Ovary (tissue), 3 donors: ENCODE results near the gene FBN1.

Source experiments
- EP300 ChIP-seq: sonication (generic); formaldehyde crosslinking; IDR thresholded peaks from one replicate; pipeline ENCODE4 v1.6.1; 2017; ENCODE audit warnings: antibody characterized with exemption
- POLR2A ChIP-seq: fragments of 450-650 bp; IDR thresholded peaks from one replicate; pipeline ENCODE4 v1.6.1; 2017; ENCODE audit warnings: antibody characterized with exemption, mild to moderate bottlenecking, moderate library complexity
- TF ChIP-seq, protein P1 (sequence below), 3 donors: fragments of 450-650 bp in 2 of 3; fragments of 200-600 bp in 1 of 3; IDR thresholded peaks; one replicate each; pipeline versions ENCODE4 v1.5.1 to v1.8.0; 2016 to 2022; ENCODE audit warnings: antibody characterized with exemption in 3 of 3, mild to moderate bottlenecking in 1 of 3
- donor health status: DM: no; HTN: no; CAD: no.

DNA sequence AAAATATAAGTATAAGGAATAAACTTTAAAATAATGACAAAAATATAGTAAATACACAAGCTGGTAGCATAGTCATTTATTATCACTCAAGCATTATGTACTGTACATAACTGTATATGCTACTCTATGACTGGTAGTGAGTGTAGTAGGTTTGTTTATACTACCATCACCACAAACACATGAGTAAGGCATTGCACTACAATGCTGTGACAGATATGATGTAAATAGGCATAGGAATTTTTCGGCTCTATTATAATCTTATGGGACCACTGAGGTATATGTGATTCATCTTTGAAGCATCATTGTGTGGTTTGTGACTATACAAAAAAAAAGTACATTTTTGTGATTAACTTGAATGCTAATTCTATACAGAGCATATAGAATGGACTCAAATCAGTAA is 35.3 kb upstream of the FBN1 start:
- TF ChIP-seq, protein P1, sequence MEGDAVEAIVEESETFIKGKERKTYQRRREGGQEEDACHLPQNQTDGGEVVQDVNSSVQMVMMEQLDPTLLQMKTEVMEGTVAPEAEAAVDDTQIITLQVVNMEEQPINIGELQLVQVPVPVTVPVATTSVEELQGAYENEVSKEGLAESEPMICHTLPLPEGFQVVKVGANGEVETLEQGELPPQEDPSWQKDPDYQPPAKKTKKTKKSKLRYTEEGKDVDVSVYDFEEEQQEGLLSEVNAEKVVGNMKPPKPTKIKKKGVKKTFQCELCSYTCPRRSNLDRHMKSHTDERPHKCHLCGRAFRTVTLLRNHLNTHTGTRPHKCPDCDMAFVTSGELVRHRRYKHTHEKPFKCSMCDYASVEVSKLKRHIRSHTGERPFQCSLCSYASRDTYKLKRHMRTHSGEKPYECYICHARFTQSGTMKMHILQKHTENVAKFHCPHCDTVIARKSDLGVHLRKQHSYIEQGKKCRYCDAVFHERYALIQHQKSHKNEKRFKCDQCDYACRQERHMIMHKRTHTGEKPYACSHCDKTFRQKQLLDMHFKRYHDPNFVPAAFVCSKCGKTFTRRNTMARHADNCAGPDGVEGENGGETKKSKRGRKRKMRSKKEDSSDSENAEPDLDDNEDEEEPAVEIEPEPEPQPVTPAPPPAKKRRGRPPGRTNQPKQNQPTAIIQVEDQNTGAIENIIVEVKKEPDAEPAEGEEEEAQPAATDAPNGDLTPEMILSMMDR (IDR thresholded peaks at IDR 0.05), result no peak
- no peak for TF ChIP-seq POLR2A
- TF ChIP-seq EP300, result no peak
